ENCODE measurements around the gene RIPOR2.

DNA sequence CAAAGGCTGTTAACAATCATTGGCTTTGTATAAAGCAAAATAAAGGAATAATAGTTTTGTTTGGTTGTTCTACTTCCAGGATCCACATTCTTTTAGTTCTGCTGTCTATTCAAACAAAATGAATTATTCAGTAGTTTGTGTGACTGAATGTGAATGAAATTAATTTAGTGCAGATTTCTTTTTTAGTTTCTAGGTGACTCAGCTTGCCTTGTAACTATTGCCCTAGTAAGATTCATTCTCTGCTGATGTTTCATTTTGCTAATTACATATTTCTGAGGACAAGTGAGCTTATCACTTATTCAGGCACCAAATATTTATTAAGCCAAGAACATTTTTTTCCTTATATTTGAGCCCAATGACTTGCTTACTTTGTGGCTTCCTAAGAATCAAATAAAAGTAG, 46.5 kb upstream of the RIPOR2 start:
- TF ChIP-seq, protein P1, sequence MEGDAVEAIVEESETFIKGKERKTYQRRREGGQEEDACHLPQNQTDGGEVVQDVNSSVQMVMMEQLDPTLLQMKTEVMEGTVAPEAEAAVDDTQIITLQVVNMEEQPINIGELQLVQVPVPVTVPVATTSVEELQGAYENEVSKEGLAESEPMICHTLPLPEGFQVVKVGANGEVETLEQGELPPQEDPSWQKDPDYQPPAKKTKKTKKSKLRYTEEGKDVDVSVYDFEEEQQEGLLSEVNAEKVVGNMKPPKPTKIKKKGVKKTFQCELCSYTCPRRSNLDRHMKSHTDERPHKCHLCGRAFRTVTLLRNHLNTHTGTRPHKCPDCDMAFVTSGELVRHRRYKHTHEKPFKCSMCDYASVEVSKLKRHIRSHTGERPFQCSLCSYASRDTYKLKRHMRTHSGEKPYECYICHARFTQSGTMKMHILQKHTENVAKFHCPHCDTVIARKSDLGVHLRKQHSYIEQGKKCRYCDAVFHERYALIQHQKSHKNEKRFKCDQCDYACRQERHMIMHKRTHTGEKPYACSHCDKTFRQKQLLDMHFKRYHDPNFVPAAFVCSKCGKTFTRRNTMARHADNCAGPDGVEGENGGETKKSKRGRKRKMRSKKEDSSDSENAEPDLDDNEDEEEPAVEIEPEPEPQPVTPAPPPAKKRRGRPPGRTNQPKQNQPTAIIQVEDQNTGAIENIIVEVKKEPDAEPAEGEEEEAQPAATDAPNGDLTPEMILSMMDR (IDR thresholded peaks at IDR 0.05): no peak
- TF ChIP-seq POLR2A (IDR thresholded peaks at IDR 0.05): no peak

Data from Peyer's patch (tissue), 4 donors.